ENCODE measurements around the gene ZHX3.

Gene ZHX3
- 7.6 to 18.4 (median 8.4) reads per million in 3 donors for total RNA-seq

DNA sequence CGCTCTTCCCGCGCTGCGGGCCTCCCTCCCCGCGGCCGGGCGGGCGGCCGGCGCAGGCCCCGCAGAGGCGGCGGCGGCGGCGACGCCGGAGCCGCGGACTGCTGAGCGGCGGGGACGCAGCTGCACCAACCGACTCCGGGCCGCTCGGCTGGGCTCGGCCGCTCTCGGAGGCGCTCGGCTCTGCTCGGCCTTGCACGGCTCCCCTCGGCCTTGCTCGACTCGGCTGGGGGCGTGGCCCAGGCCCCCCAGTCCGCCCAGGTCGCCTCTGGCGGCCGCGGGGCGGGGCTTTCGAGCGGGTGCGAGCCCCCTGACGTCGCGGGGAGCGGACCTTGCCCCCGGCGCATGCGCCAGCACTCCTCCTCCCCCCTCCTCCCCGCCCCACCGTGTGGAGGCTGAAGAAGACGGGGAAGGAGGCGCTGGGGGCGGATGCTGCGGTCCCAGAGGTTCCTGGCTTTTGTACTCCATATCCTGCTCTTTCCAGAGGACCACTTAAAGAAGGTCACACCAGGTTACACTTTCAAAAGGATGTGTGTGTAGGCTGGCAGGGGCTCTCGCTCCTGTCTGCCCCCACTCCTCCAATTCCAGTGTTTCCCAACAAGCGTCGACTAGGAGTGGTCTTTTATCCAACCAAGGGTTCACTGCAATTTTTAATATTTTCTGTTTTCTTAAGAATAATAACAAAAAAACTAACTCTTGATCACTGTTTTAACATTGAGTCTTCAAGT lies at the start of gene ZHX3:
ZHX3 (minus strand) TSS at position 186 of the 725 bp plus-strand sequence. CDS start 112,815 bp downstream, outside the sequence.
- peak; percentile 92 to 94 (median 92) for DNase-seq
- no peaks in the 10 kb centered on the region for H3K27me3 ChIP-seq (replicated peaks; ENCODE audit: control insufficient read depth, insufficient read depth, low read length, poor library complexity, severe bottlenecking)
- no peaks in the 10 kb centered on the region for H3K36me3 ChIP-seq (ENCODE audit: control insufficient read depth, insufficient read depth, low read length)
- peak within 1 kb of the TSS; percentile 56 for H3K27ac ChIP-seq (ENCODE audit: insufficient read depth, low read length, poor library complexity, severe bottlenecking)
- peaks cover 7% of the 10 kb centered on the region for H3K4me1 ChIP-seq (ENCODE audit: control insufficient read depth, insufficient read depth, low read length, poor library complexity, severe bottlenecking)
- H3K9me3 ChIP-seq (ENCODE audit: control insufficient read depth, low read length), result no peaks in the 10 kb centered on the region
- peak within 1 kb of the TSS; percentile 69 for H3K4me3 ChIP-seq (ENCODE audit: insufficient read depth, low read depth, low read length, poor library complexity, severe bottlenecking)

GRCh38 chr20:41367393-41367695 lies 49.8 kb upstream of the ZHX3 start:
- H3K36me3 ChIP-seq (ENCODE audit: control insufficient read depth, insufficient read depth, low read length), result no peaks in the 10 kb centered on the region
- DNase-seq, result no peak
- H3K27ac ChIP-seq (ENCODE audit: insufficient read depth, low read length, poor library complexity, severe bottlenecking), result no peak overlapping the region
- no peak overlapping the region for H3K4me3 ChIP-seq (ENCODE audit: insufficient read depth, low read depth, low read length, poor library complexity, severe bottlenecking)
- H3K9me3 ChIP-seq (ENCODE audit: control insufficient read depth, low read length), result no peaks in the 10 kb centered on the region
- H3K27me3 ChIP-seq (replicated peaks; ENCODE audit: control insufficient read depth, insufficient read depth, low read length, poor library complexity, severe bottlenecking), result peaks cover 12% of the 10 kb centered on the region
- H3K4me1 ChIP-seq (ENCODE audit: control insufficient read depth, insufficient read depth, low read length, poor library complexity, severe bottlenecking), result no peaks in the 10 kb centered on the region

- no peak within 1 kb of the TSS for H3K4me3 ChIP-seq (ENCODE audit: insufficient read depth, low read depth, low read length, poor library complexity, severe bottlenecking)
Measured at GRCh38 chr20:41366546-41367392, 49.2 kb upstream of the ZHX3 start, which contains the start of gene EMILIN3. Gene EMILIN3, minus strand, starts transcription at chr20:41366818. Its CDS starts 184 bp downstream, at chr20:41366634.

GRCh38 chr20:41365777-41366545 lies 48.4 kb upstream of the ZHX3 start:
- no peak overlapping the region for H3K4me3 ChIP-seq (ENCODE audit: insufficient read depth, low read depth, low read length, poor library complexity, severe bottlenecking)
- no peaks in the 10 kb centered on the region for H3K9me3 ChIP-seq (ENCODE audit: control insufficient read depth, low read length)
- no peak for DNase-seq
- H3K27ac ChIP-seq (ENCODE audit: insufficient read depth, low read length, poor library complexity, severe bottlenecking), result no peak overlapping the region
- H3K27me3 ChIP-seq (replicated peaks; ENCODE audit: control insufficient read depth, insufficient read depth, low read length, poor library complexity, severe bottlenecking), result peaks cover 12% of the 10 kb centered on the region
- no peaks in the 10 kb centered on the region for H3K36me3 ChIP-seq (ENCODE audit: control insufficient read depth, insufficient read depth, low read length)
- H3K4me1 ChIP-seq (ENCODE audit: control insufficient read depth, insufficient read depth, low read length, poor library complexity, severe bottlenecking), result no peaks in the 10 kb centered on the region

More at GRCh38 chr20:41366546-41367392, 49.2 kb upstream of the ZHX3 start, which contains the start of gene EMILIN3:
- no peaks in the 10 kb centered on the region for H3K4me1 ChIP-seq (ENCODE audit: control insufficient read depth, insufficient read depth, low read length, poor library complexity, severe bottlenecking)
- no peak within 1 kb of the TSS for H3K27ac ChIP-seq (ENCODE audit: insufficient read depth, low read length, poor library complexity, severe bottlenecking)
- peaks cover 12% of the 10 kb centered on the region for H3K27me3 ChIP-seq (replicated peaks; ENCODE audit: control insufficient read depth, insufficient read depth, low read length, poor library complexity, severe bottlenecking)
- no peaks in the 10 kb centered on the region for H3K36me3 ChIP-seq (ENCODE audit: control insufficient read depth, insufficient read depth, low read length)
- no peak for DNase-seq
- H3K9me3 ChIP-seq (ENCODE audit: control insufficient read depth, low read length), result no peaks in the 10 kb centered on the region

- DNase-seq, result no peak
- Histone ChIP-seq H3K4me1 (ENCODE audit: control insufficient read depth, insufficient read depth, low read length, poor library complexity, severe bottlenecking) (no peaks in the 10 kb centered on the region), H3K27me3 (replicated peaks; ENCODE audit: control insufficient read depth, insufficient read depth, low read length, poor library complexity, severe bottlenecking) (peaks cover 12% of the 10 kb centered on the region), H3K27ac (ENCODE audit: insufficient read depth, low read length, poor library complexity, severe bottlenecking) (no peak overlapping the region), H3K9me3 (ENCODE audit: control insufficient read depth, low read length) (no peaks in the 10 kb centered on the region), H3K36me3 (ENCODE audit: control insufficient read depth, insufficient read depth, low read length) (no peaks in the 10 kb centered on the region), H3K4me3 (ENCODE audit: insufficient read depth, low read depth, low read length, poor library complexity, severe bottlenecking) (no peak overlapping the region)
Measured at GRCh38 chr20:41364967-41365765, 47.6 kb upstream of the ZHX3 start.

- H3K4me1 ChIP-seq (ENCODE audit: control insufficient read depth, insufficient read depth, low read length, poor library complexity, severe bottlenecking), result no peaks in the 10 kb centered on the region
- no peaks in the 10 kb centered on the region for H3K36me3 ChIP-seq (ENCODE audit: control insufficient read depth, insufficient read depth, low read length)
- H3K27me3 ChIP-seq (replicated peaks; ENCODE audit: control insufficient read depth, insufficient read depth, low read length, poor library complexity, severe bottlenecking), result peaks cover 12% of the 10 kb centered on the region
- H3K27ac ChIP-seq (ENCODE audit: insufficient read depth, low read length, poor library complexity, severe bottlenecking), result no peak overlapping the region
- H3K9me3 ChIP-seq (ENCODE audit: control insufficient read depth, low read length), result no peaks in the 10 kb centered on the region
- no peak for DNase-seq
- H3K4me3 ChIP-seq (ENCODE audit: insufficient read depth, low read depth, low read length, poor library complexity, severe bottlenecking), result no peak overlapping the region
Measured at GRCh38 chr20:41364236-41364855, 46.8 kb upstream of the ZHX3 start.

DNA sequence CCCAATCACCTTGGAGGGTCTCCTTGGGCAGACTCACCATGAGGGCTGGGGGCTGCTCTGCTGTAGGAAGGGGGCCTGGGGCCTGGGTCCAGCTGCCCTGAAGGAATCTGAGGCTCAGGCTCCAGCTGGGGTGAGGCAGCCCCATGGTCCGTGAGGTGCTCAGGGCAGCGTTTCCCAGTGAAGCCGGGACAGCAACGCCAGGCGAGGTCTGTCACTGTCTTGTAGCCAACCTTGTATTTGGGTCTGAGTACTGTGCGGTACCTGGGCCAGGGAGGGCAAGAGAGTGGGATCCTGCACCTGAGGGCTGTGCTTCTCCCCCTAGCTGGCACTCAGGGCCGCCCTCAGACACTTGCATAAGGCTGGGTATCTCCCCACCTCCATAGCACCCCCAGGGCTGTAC lies 46.1 kb upstream of the ZHX3 start:
- H3K27me3 ChIP-seq (replicated peaks; ENCODE audit: control insufficient read depth, insufficient read depth, low read length, poor library complexity, severe bottlenecking), result peaks cover 12% of the 10 kb centered on the region

DNA sequence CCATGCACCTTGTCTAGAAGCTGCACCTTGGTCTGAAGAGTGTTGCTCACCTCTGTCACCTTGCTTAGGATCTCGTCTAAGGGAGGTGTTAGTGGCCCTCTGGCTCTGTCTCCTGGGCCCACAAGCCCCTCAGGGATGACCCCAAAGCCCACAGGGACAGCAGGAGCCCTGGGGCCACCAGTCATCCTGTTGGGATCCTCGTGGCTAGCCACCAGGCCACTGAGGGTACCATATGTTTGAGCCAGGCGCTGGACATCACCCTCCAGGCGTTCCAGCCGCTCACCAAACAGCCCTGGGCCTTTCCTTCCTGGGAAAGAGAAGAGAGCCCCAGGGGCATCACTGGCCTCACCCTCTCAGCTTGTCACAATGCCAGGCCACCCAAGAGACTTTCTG lies 45.2 kb upstream of the ZHX3 start:
- no peak overlapping the region for H3K27ac ChIP-seq (ENCODE audit: insufficient read depth, low read length, poor library complexity, severe bottlenecking)
- H3K36me3 ChIP-seq (ENCODE audit: control insufficient read depth, insufficient read depth, low read length), result no peaks in the 10 kb centered on the region
- H3K9me3 ChIP-seq (ENCODE audit: control insufficient read depth, low read length), result no peaks in the 10 kb centered on the region
- H3K4me1 ChIP-seq (ENCODE audit: control insufficient read depth, insufficient read depth, low read length, poor library complexity, severe bottlenecking), result no peaks in the 10 kb centered on the region
- peaks cover 12% of the 10 kb centered on the region for H3K27me3 ChIP-seq (replicated peaks; ENCODE audit: control insufficient read depth, insufficient read depth, low read length, poor library complexity, severe bottlenecking)
- no peak overlapping the region for H3K4me3 ChIP-seq (ENCODE audit: insufficient read depth, low read depth, low read length, poor library complexity, severe bottlenecking)
- DNase-seq, result no peak

More for the DNA sequence above, 46.1 kb upstream of the ZHX3 start:
- H3K27ac ChIP-seq (ENCODE audit: insufficient read depth, low read length, poor library complexity, severe bottlenecking), result no peak overlapping the region
- no peak for DNase-seq
- no peaks in the 10 kb centered on the region for H3K4me1 ChIP-seq (ENCODE audit: control insufficient read depth, insufficient read depth, low read length, poor library complexity, severe bottlenecking)
- H3K4me3 ChIP-seq (ENCODE audit: insufficient read depth, low read depth, low read length, poor library complexity, severe bottlenecking), result no peak overlapping the region
- no peaks in the 10 kb centered on the region for H3K9me3 ChIP-seq (ENCODE audit: control insufficient read depth, low read length)
- H3K36me3 ChIP-seq (ENCODE audit: control insufficient read depth, insufficient read depth, low read length), result no peaks in the 10 kb centered on the region
